Measurements from ENCODE around the gene TMIE.
"Not testable (repeated sequence)": the region's sequence is repeated elsewhere in the genome, so short reads cannot be mapped to it uniquely, and the experiment has no call there.

Gene TMIE

GRCh38 chr3:46690798-46691197 lies 10.4 kb upstream of the TMIE start:
- no peak for DNase-seq

- no peak for DNase-seq
These were observed 8.6 kb upstream of the TMIE start for GRCh38 chr3:46692566-46692990.

GRCh38 chr3:46693038-46693891 lies 7.9 kb upstream of the TMIE start, which contains the start of gene ALS2CL:
Gene ALS2CL, minus strand, starts transcription at chr3:46693679. Its CDS starts 4,239 bp downstream, at chr3:46689440.
- peak; percentile 9 for DNase-seq

- DNase-seq = no peak
These were observed 7.3 kb upstream of the TMIE start for GRCh38 chr3:46693892-46694226.

- no peak for DNase-seq
These were observed 6.7 kb upstream of the TMIE start for GRCh38 chr3:46694520-46694919.

- DNase-seq = no peak
These were observed 5.8 kb upstream of the TMIE start for GRCh38 chr3:46695177-46695961.

- no peak for DNase-seq
These were observed 5.0 kb upstream of the TMIE start for GRCh38 chr3:46695962-46696894.

- DNase-seq = no peak
These were observed 1.3 kb upstream of the TMIE start for GRCh38 chr3:46699676-46700523.

GRCh38 chr3:46700772-46701171 lies 420 bp upstream of the TMIE start:
- no peak for DNase-seq

GRCh38 chr3:46702246-46703012 lies 1.2 kb downstream of the TMIE start:
- no peak for DNase-seq

GRCh38 chr3:46703013-46703520 lies 1.9 kb downstream of the TMIE start:
- DNase-seq = no peak

GRCh38 chr3:46704346-46704745 lies 3.2 kb downstream of the TMIE start:
- not testable (repeated sequence) for DNase-seq

GRCh38 chr3:46705022-46705530 lies 3.9 kb downstream of the TMIE start:
- DNase-seq = peak; percentile 17

GRCh38 chr3:46705751-46706552 lies 4.8 kb downstream of the TMIE start:
- no peak for DNase-seq

GRCh38 chr3:46706771-46707582 lies 5.8 kb downstream of the TMIE start:
- DNase-seq = no peak

GRCh38 chr3:46707601-46708011 lies 6.4 kb downstream of the TMIE start:
- DNase-seq = no peak

- DNase-seq = no peak
These were observed 7.4 kb downstream of the TMIE start for GRCh38 chr3:46708401-46709156.

GRCh38 chr3:46709157-46709654 lies 8.0 kb downstream of the TMIE start:
- DNase-seq = no peak

Measured in NCI-H510A treated with DMSO at 0.1 percent for 48 hours (cell line).